Keratinocyte (primary cell): ENCODE measurements around the gene ZSCAN23.

ENCODE experiments used
- EZH2 ChIP-seq: IDR thresholded peaks from one replicate; pipeline ENCODE4 v1.6.1; 2012; ENCODE audit warnings: inconsistent platforms, mild to moderate bottlenecking, low read length, moderate library complexity
- TF ChIP-seq, protein P1 (sequence below), 3 experiments: IDR thresholded peaks in 1 of 3; conservative IDR thresholded peaks in 1 of 3; optimal IDR thresholded peaks in 1 of 3; 2 replicates in 2 of 3; 3 replicates in 1 of 3; pipeline versions ENCODE3 to v1.5.1; 2011; ENCODE audit warnings: low read length in 3 of 3, mild to moderate bottlenecking in 3 of 3, moderate library complexity in 2 of 3, control low read depth in 1 of 3, inconsistent platforms in 1 of 3; ENCODE audit not compliant: insufficient read depth in 2 of 3; ENCODE audit errors: extremely low read depth in 1 of 3

DNA sequence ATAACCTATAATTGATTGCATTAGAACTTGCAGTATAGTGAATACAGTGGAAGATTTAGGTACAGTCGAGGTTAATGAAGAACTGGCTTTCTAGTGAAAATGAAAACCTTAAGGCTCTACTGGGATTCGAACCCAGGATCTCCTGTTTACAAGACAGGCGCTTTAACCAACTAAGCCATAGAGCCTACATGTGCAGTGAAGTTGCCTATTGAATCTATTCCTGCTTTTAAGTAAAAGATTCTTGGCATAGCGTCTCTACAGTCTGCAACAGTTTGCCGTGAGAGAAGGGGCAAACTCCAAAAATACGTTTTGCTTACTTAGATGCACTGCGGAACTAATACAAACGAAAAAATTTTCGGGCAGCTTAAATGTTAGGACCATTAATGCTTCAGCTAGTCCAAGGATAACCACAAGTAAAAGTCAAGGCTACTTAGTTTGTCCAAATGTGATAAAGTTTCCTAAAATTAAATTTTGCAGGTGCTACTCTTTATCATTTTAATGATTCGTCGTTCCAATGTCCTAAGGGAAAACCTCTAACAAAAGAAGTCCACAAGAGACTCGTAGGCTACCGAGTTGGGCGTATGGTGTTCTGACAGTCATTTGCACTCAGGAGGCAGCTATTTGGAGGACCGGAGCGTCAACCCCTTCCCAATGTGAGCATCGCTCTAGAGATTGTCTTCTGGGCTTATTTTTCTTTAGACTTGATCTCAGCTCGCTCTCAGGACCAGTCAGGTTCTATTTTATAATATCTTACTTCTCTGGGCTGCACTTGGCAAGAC, 31.3 kb upstream of the ZSCAN23 start:
- TF ChIP-seq, protein P1, sequence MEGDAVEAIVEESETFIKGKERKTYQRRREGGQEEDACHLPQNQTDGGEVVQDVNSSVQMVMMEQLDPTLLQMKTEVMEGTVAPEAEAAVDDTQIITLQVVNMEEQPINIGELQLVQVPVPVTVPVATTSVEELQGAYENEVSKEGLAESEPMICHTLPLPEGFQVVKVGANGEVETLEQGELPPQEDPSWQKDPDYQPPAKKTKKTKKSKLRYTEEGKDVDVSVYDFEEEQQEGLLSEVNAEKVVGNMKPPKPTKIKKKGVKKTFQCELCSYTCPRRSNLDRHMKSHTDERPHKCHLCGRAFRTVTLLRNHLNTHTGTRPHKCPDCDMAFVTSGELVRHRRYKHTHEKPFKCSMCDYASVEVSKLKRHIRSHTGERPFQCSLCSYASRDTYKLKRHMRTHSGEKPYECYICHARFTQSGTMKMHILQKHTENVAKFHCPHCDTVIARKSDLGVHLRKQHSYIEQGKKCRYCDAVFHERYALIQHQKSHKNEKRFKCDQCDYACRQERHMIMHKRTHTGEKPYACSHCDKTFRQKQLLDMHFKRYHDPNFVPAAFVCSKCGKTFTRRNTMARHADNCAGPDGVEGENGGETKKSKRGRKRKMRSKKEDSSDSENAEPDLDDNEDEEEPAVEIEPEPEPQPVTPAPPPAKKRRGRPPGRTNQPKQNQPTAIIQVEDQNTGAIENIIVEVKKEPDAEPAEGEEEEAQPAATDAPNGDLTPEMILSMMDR (optimal IDR thresholded peaks at IDR 0.05 in 1 of 3, IDR thresholded peaks at IDR 0.05 in 1 of 3, conservative IDR thresholded peaks at IDR 0.05 in 1 of 3; ENCODE audit: extremely low read depth in 1 of 3, insufficient read depth in 2 of 3, low read length in 3 of 3), result no peak
- TF ChIP-seq EZH2, result no peak
